22Rv1 (cell line): ENCODE results near the gene PXT1.
A peak's percentile ranks its signal among the peaks of the same experiment; 100 is the strongest.

Source experiments
- H3K27ac ChIP-seq: fragments of 450-650 bp; 2 replicates; pipeline ENCODE4 v1.5.1; 2017
- CTCF ChIP-seq: fragments of 450-650 bp; IDR thresholded peaks from 2 replicates; pipeline ENCODE4 v1.5.1; 2017; ENCODE audit warnings: mild to moderate bottlenecking
- ZFX ChIP-seq: fragments of 450-650 bp; IDR thresholded peaks from 2 replicates; pipeline ENCODE4 v1.6.1; 2017; ENCODE audit warnings: antibody characterized with exemption, borderline replicate concordance

The PXT1 gene

GRCh38 chr6:36443471-36444428, 1.1 kb upstream of the PXT1 start:
- peak overlapping the region; percentile 91 for H3K27ac ChIP-seq
- TF ChIP-seq ZFX (no peak), CTCF (peak; percentile 46)

GRCh38 chr6:36442103-36442670, 467 bp downstream of the PXT1 start:
- TF ChIP-seq ZFX (no peak), CTCF (no peak)
- H3K27ac ChIP-seq = peak overlapping the region; percentile 91

GRCh38 chr6:36441307-36441894, 1.3 kb downstream of the PXT1 start:
- peak overlapping the region; percentile 91 for H3K27ac ChIP-seq
- TF ChIP-seq ZFX = no peak
- no peak for TF ChIP-seq CTCF

- H3K27ac ChIP-seq = no peak overlapping the region
- TF ChIP-seq CTCF (no peak), ZFX (no peak)
Measured at GRCh38 chr6:36436466-36436865, 6.2 kb downstream of the PXT1 start.

- H3K27ac ChIP-seq = no peak overlapping the region
- TF ChIP-seq CTCF (no peak), ZFX (no peak)
Measured at GRCh38 chr6:36432151-36432671, 10.4 kb downstream of the PXT1 start.

- no peak overlapping the region for H3K27ac ChIP-seq
- TF ChIP-seq CTCF (no peak), ZFX (no peak)
Measured at GRCh38 chr6:36431197-36431596, 11.5 kb downstream of the PXT1 start.
